Activated naive CD4-positive, alpha-beta T cell treated with anti-CD3 and anti-CD28 coated beads for 36 hours (primary cell): ENCODE measurements around the gene OR10A5. TPM values are rescaled to one million over a fixed set of nuclear protein-coding genes. Genes with fewer than 3 reads are reported as not detected.
"Not testable (repeated sequence)": the region's sequence is repeated elsewhere in the genome, so short reads cannot be mapped to it uniquely, and the experiment has no call there.

Experiments
- CTCF ChIA-PET: fragments of 350-600 bp; sonication (Branson Sonifier 250); formaldehyde crosslinking; loops from one replicate; lab custom pipeline; 2021; ENCODE audit warnings: antibody characterized with exemption; lab: Charles Lee
- DNase-seq: peaks from one replicate; pipeline ENCODE4 v3.0.0-alpha.2; 2020
- H3K27ac Mint-ChIP-seq: one replicate; pipeline ENCODE4 v1.8.0; 2021; ENCODE audit warnings: mild to moderate bottlenecking, mixed read lengths
- H3K27me3 Mint-ChIP-seq: one replicate; pipeline ENCODE4 v1.8.0; 2021; ENCODE audit warnings: low read depth, mixed read lengths
- H3K36me3 Mint-ChIP-seq: one replicate; pipeline ENCODE4 v1.8.0; 2021; ENCODE audit warnings: low read depth, mixed read lengths
- H3K4me1 Mint-ChIP-seq: one replicate; pipeline ENCODE4 v1.8.0; 2021; ENCODE audit warnings: low read depth, mixed read lengths
- H3K4me3 Mint-ChIP-seq: one replicate; pipeline ENCODE4 v1.8.0; 2021; ENCODE audit warnings: mild to moderate bottlenecking, moderate library complexity, mixed read lengths
- H3K9me3 Mint-ChIP-seq: one replicate; pipeline ENCODE4 v1.8.0; 2021; ENCODE audit warnings: mixed read lengths
- intact Hi-C: fragments of 100-400 bp; cut with micrococcal nuclease; formaldehyde crosslinking; loops from one replicate; pipeline ENCODE4 v1.15.1; 2023
- total RNA-seq, 2 experiments: library from RNA; stranded (reverse); gene quantifications; one replicate each; pipeline ENCODE4 v1.2.3, GENCODE V29; 2021

Gene OR10A5
- total RNA-seq, 2 experiments from 2014 or later, result not detected

DNA sequence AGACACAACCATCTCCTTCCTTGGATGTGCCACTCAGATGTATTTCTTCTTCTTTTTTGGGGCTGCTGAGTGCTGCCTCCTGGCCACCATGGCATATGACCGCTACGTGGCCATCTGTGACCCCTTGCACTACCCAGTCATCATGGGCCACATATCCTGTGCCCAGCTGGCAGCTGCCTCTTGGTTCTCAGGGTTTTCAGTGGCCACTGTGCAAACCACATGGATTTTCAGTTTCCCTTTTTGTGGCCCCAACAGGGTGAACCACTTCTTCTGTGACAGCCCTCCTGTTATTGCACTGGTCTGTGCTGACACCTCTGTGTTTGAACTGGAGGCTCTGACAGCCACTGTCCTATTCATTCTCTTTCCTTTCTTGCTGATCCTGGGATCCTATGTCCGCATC, 31.4 kb downstream of the OR10A5 start:
- intact Hi-C loops, result no loop called here
- DNase-seq, result no peak
- Mint-ChIP-seq H3K27me3 (peaks cover 16% of the 10 kb centered on the region), H3K9me3 (no peaks in the 10 kb centered on the region), H3K4me1 (no peaks in the 10 kb centered on the region), H3K4me3 (no peak overlapping the region), H3K27ac (no peak overlapping the region), H3K36me3 (no peaks in the 10 kb centered on the region)
- CTCF ChIA-PET, result no interaction called here

DNA sequence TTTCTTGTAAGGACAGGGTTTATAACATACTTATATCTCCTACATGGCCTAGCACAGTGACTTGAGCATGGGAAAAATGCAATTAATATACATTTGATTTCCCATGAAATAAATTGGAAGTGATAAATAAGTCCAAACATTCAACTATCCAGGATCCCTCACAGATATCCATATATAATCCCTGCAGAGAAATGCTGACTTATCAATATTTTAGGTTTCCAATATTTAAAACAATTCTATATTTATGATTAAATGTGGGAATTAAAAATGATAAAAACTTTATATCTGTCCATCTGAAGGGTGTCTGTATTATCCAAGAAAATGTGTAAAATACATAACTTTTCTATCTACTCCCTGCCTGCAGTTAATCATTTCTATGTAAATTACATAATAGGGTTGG, 37.3 kb downstream of the OR10A5 start:
- no peak for DNase-seq
- CTCF ChIA-PET, result no interaction called here
- intact Hi-C loops, result no loop called here
- H3K4me1 Mint-ChIP-seq, result no peaks in the 10 kb centered on the region
- H3K36me3 Mint-ChIP-seq, result no peaks in the 10 kb centered on the region
- peaks cover 8% of the 10 kb centered on the region for H3K27me3 Mint-ChIP-seq
- H3K27ac Mint-ChIP-seq, result no peak overlapping the region
- no peaks in the 10 kb centered on the region for H3K9me3 Mint-ChIP-seq
- no peak overlapping the region for H3K4me3 Mint-ChIP-seq

DNA sequence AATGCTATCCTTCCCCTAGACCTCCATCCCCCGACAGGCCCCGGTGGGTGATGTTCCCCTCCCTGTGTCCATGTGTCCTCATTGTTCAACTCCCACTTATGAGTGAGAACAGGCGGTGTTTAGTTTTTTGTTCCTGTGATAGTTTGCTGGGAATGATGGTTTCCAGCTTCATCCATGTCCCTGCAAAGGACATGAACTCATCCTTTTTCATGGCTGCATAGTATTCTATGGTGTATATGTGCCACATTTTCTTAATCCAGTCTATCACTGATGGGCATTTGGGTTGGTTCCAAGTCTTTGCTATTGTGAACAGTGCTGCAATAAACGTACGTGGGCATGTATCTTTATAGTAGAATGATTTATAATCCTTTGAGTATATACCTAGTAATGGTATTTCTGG, 42.2 kb downstream of the OR10A5 start:
- DNase-seq, H3K9me3 Mint-ChIP-seq, H3K27ac Mint-ChIP-seq, intact Hi-C loops, H3K4me3 Mint-ChIP-seq, H3K4me1 Mint-ChIP-seq, H3K36me3 Mint-ChIP-seq, CTCF ChIA-PET: not testable (repeated sequence)
- peaks cover 10% of the 10 kb centered on the region for H3K27me3 Mint-ChIP-seq

DNA sequence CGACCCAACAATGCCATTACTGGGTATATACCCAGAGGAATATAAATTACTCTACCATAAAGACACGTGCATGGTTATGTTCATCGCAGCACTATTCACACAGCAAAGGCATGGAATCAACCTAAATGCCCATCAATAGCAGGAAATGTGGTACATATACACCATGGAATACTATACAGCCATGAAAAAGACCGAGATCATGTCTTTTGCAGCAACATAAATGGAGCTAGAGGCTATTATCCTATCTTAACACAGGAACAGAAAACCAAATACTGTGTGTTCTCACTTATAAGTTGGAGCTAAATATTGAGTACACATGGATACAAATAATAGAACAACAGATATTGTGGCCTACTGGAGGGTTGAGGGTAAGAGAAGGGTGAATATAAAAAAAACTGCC, 43.3 kb downstream of the OR10A5 start:
- intact Hi-C loops, result no loop called here

DNA sequence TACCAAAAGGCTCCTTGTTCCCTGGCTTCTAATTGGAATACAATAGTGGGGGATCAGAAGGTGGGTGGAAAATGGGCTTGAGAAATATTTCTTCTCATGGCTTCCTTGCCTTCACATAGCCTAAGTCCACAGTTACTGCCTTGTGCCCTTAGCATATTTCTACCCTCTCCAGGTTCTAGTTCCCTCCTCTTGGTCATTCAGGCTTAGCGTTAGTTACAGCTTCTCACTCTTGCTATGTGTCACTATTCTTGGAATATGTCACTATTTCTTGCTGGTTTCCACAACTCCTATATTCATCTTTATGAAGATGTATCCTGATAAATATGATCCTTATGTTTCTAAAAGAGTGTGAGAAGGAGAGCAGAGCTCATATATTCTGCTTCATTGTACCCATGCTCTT, 44.4 kb downstream of the OR10A5 start:
- no peaks in the 10 kb centered on the region for H3K9me3 Mint-ChIP-seq
- H3K4me3 Mint-ChIP-seq, result no peak overlapping the region
- peaks cover 11% of the 10 kb centered on the region for H3K27me3 Mint-ChIP-seq
- CTCF ChIA-PET, result interaction anchor here (0.6 to 1.4 kb wide), 4 partner anchors 13 to 1583 kb away, joined by 3 to 4 read pairs (median 4); no protein-coding TSS in a partner anchor
- no peaks in the 10 kb centered on the region for H3K4me1 Mint-ChIP-seq
- intact Hi-C loops, result no loop called here
- no peak overlapping the region for H3K27ac Mint-ChIP-seq
- H3K36me3 Mint-ChIP-seq, result no peaks in the 10 kb centered on the region
- no peak for DNase-seq

More for the DNA sequence above, 43.3 kb downstream of the OR10A5 start:
- Mint-ChIP-seq H3K27me3 (peaks cover 11% of the 10 kb centered on the region), H3K4me1 (no peaks in the 10 kb centered on the region), H3K36me3 (no peaks in the 10 kb centered on the region), H3K27ac (no peak overlapping the region), H3K9me3 (no peaks in the 10 kb centered on the region), H3K4me3 (no peak overlapping the region)
- CTCF ChIA-PET, result no interaction called here
- DNase-seq, result no peak

DNA sequence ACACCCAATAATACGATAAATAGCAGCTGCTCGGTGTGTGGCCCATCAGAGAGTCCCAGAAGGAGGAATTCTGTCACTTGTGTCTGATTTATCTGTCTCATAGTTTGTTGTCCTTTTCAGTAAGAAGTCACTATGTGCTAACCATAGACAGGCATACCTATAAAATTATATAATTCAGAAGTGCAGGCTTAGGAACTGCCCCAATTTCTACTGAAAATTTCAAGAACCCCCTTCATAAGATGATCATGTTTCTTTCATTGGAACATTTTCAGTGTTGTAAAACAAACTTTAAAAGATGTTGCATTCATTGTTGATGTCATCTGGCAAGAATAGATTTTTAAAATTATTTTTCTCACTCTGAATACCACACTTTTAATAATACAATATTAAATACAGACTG, 46.9 kb downstream of the OR10A5 start, which contains the start of gene OR2D2:
Gene OR2D2, minus strand, starts transcription at position 101 of the 400 bp plus-strand sequence. Its CDS starts 0 bp downstream, at position 101.
- intact Hi-C loops, result no loop called here
- no peak for DNase-seq
- Mint-ChIP-seq H3K4me1 (no peaks in the 10 kb centered on the region), H3K27me3 (peaks cover 11% of the 10 kb centered on the region), H3K27ac (no peak within 1 kb of the TSS), H3K4me3 (no peak within 1 kb of the TSS), H3K9me3 (no peaks in the 10 kb centered on the region), H3K36me3 (no peaks in the 10 kb centered on the region)
- CTCF ChIA-PET, result no interaction called here

DNA sequence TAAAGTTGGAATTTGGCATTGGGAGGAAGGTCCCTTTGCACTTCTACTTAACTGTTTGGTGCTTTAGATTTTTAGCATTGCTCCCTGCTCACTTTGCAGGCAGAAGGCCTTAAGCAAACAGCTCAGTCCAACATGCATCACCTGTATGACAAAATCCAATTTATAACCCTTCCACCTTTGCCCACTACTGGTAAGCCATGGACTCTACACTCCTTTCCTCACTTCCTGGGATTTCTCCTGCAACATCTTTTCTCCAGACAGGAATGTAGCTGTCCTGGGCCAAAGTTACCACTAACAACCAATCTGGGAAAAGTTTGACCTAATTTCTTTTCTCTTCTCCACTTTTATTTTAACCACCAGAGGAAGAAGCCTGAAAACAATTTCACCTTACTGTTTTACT, 48.6 kb downstream of the OR10A5 start:
- no peak for DNase-seq
- no peaks in the 10 kb centered on the region for H3K36me3 Mint-ChIP-seq
- H3K9me3 Mint-ChIP-seq, result no peaks in the 10 kb centered on the region
- intact Hi-C loops, result no loop called here
- no peak overlapping the region for H3K27ac Mint-ChIP-seq
- CTCF ChIA-PET, result no interaction called here
- H3K4me3 Mint-ChIP-seq, result no peak overlapping the region
- no peaks in the 10 kb centered on the region for H3K4me1 Mint-ChIP-seq
- H3K27me3 Mint-ChIP-seq, result peaks cover 14% of the 10 kb centered on the region

- H3K27me3 Mint-ChIP-seq, result peaks cover 14% of the 10 kb centered on the region
- CTCF ChIA-PET, result no interaction called here
- intact Hi-C loops, result no loop called here
- no peaks in the 10 kb centered on the region for H3K36me3 Mint-ChIP-seq
- H3K27ac Mint-ChIP-seq, result no peak overlapping the region
- no peak for DNase-seq
- no peaks in the 10 kb centered on the region for H3K4me1 Mint-ChIP-seq
- no peak overlapping the region for H3K4me3 Mint-ChIP-seq
- no peaks in the 10 kb centered on the region for H3K9me3 Mint-ChIP-seq
Measured at GRCh38 chr11:6895010-6895409, 49.5 kb downstream of the OR10A5 start.

Other genes with a start within 250 kb of the OR10A5 start
- 10 to 100 TPM; 31.9 to 33.5 TPM for gene RRP8, start 242.1 kb upstream of the OR10A5 start, total RNA-seq
- gene ILK, start 241.9 kb upstream of the OR10A5 start, total RNA-seq, result 10 to 100 TPM; 65.2 to 65.7 TPM
- gene TAF10, start 233.5 kb upstream of the OR10A5 start, total RNA-seq, result 100 to 1,000 TPM; 151 to 156 TPM
- 10 to 100 TPM; 25.7 to 28.5 TPM for gene TPP1, start 226.3 kb upstream of the OR10A5 start, total RNA-seq
- under 1 TPM; 0.79 to 0.88 TPM for gene DCHS1, start 189.9 kb upstream of the OR10A5 start, total RNA-seq
- gene MRPL17, start 162.3 kb upstream of the OR10A5 start, total RNA-seq, result 100 to 1,000 TPM in 1 of 2 experiments, 10 to 100 TPM in 1; 99.7 to 102 TPM
- gene OR2AG2, start 73.7 kb upstream of the OR10A5 start, total RNA-seq, result under 1 TPM in 1 of 2 experiments, not detected in 1; 0.05 TPM
- not detected for gene OR2AG1, start 62.7 kb upstream of the OR10A5 start, total RNA-seq
- gene OR6A2, start 46.0 kb upstream of the OR10A5 start, total RNA-seq, result under 1 TPM in 1 of 2 experiments, not detected in 1; 0.05 TPM
- not detected for gene OR10A2, start 17.4 kb downstream of the OR10A5 start, total RNA-seq
- not detected for gene OR10A4, start 30.9 kb downstream of the OR10A5 start, total RNA-seq
- gene OR2D2, start 46.8 kb downstream of the OR10A5 start, total RNA-seq, result not detected
- not detected for gene OR2D3, start 75.3 kb downstream of the OR10A5 start, total RNA-seq
- 1 to 10 TPM in 1 of 2 experiments, under 1 TPM in 1; 0.99 to 1.1 TPM for gene ZNF215, start 80.7 kb downstream of the OR10A5 start, total RNA-seq
- gene ZNF214, start 174.7 kb downstream of the OR10A5 start, total RNA-seq, result not detected
- not detected for gene NLRP14, start 174.8 kb downstream of the OR10A5 start, total RNA-seq
- gene RBMXL2, start 243.3 kb downstream of the OR10A5 start, total RNA-seq, result not detected